GM18867 (cell line): ENCODE measurements around the gene PITX1.

Experiments used
- ATAC-seq: cut with Tn5 transposase; IDR thresholded peaks from one replicate; pipeline ENCODE4 v1.9.1; 2021; ENCODE audit warnings: mild to moderate bottlenecking, moderate library complexity; ENCODE audit not compliant: unreplicated experiment

Gene PITX1

GRCh38 chr5:135030123-135030955, 3.7 kb downstream of the PITX1 start:
- no peak for ATAC-seq

GRCh38 chr5:135029477-135030122, 4.4 kb downstream of the PITX1 start:
- ATAC-seq: no peak

GRCh38 chr5:135028791-135029476, 5.1 kb downstream of the PITX1 start:
- no peak for ATAC-seq

GRCh38 chr5:135027697-135028615, 6.1 kb downstream of the PITX1 start:
- no peak for ATAC-seq

GRCh38 chr5:135027266-135027696, 6.7 kb downstream of the PITX1 start:
- no peak for ATAC-seq

- no peak for ATAC-seq
Observed at GRCh38 chr5:135026645-135027265, 7.3 kb downstream of the PITX1 start.

- no peak for ATAC-seq
Observed at GRCh38 chr5:135025730-135026644, 8.0 kb downstream of the PITX1 start.

- ATAC-seq: no peak
Observed at GRCh38 chr5:135024956-135025729, 8.9 kb downstream of the PITX1 start.

GRCh38 chr5:135020111-135020895, 13.7 kb downstream of the PITX1 start:
- no peak for ATAC-seq

- ATAC-seq: no peak
Observed at GRCh38 chr5:135019314-135019713, 14.7 kb downstream of the PITX1 start.

- no peak for ATAC-seq
Observed at GRCh38 chr5:135018457-135018856, 15.6 kb downstream of the PITX1 start.

- no peak for ATAC-seq
Observed at GRCh38 chr5:135016861-135017290, 17.2 kb downstream of the PITX1 start.

GRCh38 chr5:135015942-135016341, 18.1 kb downstream of the PITX1 start:
- no peak for ATAC-seq

GRCh38 chr5:135013947-135014570, 20.0 kb downstream of the PITX1 start:
- no peak for ATAC-seq

- ATAC-seq: no peak
Observed at GRCh38 chr5:135013445-135013844, 20.6 kb downstream of the PITX1 start.

- no peak for ATAC-seq
Observed at GRCh38 chr5:135012951-135013391, 21.1 kb downstream of the PITX1 start.

- ATAC-seq: no peak
Observed at GRCh38 chr5:135012033-135012588, 21.9 kb downstream of the PITX1 start.
